Testis (tissue), 2 donors: ENCODE data around the gene ASCC1.

ENCODE experiments used
- CTCF ChIP-seq, 3 experiments: fragments of 450-650 bp in 2 of 3; fragments of 200-600 bp in 1 of 3; sonication (generic) in 1 of 3; IDR thresholded peaks; one replicate each; pipeline ENCODE4 v1.5.1; 2016 to 2019; ENCODE audit warnings: antibody characterized with exemption in 3 of 3, mild to moderate bottlenecking in 2 of 3, moderate library complexity in 1 of 3
- POLR2A ChIP-seq: fragments of 450-650 bp; IDR thresholded peaks from one replicate; pipeline ENCODE4 v1.6.1; 2017; ENCODE audit warnings: antibody characterized with exemption, mild to moderate bottlenecking, moderate library complexity

- TF ChIP-seq POLR2A (no peak), CTCF (IDR thresholded peaks at IDR 0.05) (no peak)
These were observed 165.2 kb downstream of the ASCC1 start for GRCh38 chr10:72050873-72051272.
